Caco-2 (cell line): Measurements from ENCODE around the gene LOXL1. TPM values are rescaled to one million over a fixed set of nuclear protein-coding genes. Genes with fewer than 3 reads are reported as not detected.
A peak's percentile ranks its signal among the peaks of the same experiment; 100 is the strongest.

Source experiments
- BruUV-seq: library from RNA; stranded (reverse); fragments of 400-500 nt; replicated peaks from 2 replicates; lab custom pipeline; 2021; lab: Mats Ljungman, UMichigan
- CTCF ChIA-PET: fragments of 300-600 bp; sonication (Branson Sonifier 250); formaldehyde crosslinking; loops from one replicate; lab custom pipeline; 2022; ENCODE audit warnings: antibody characterized with exemption; lab: Charles Lee
- POLR2A ChIA-PET: fragments of 300-600 bp; sonication (Branson Sonifier 250); formaldehyde crosslinking; loops from one replicate; lab custom pipeline; 2022; ENCODE audit warnings: antibody characterized with exemption; lab: Charles Lee
- DNase-seq, 2 experiments: peaks; one replicate each; pipeline versions ENCODE4 v3.0.0 to v3.0.0-alpha.2; 2020 to 2022
- H3K27me3 ChIP-seq: replicated peaks from 2 replicates; pipeline ENCODE4 v1.6.0; 2011; ENCODE audit warnings: low read length; ENCODE audit not compliant: control insufficient read depth, insufficient read depth
- H3K36me3 ChIP-seq: 2 replicates; pipeline ENCODE4 v1.5.1; 2011; ENCODE audit warnings: low read length; ENCODE audit not compliant: control insufficient read depth, insufficient read depth
- H3K4me1 ChIP-seq: fragments of 250-450 bp; sonication (Bioruptor Pico); 2 replicates; pipeline ENCODE4 v1.5.1; 2020; ENCODE audit warnings: mild to moderate bottlenecking
- H3K4me3 ChIP-seq: 2 replicates; pipeline ENCODE4 v1.5.1; 2011; ENCODE audit warnings: low read depth, mild to moderate bottlenecking, control low read depth, low read length
- H3K9me3 ChIP-seq: fragments of 250-450 bp; sonication (Bioruptor Pico); 2 replicates; pipeline ENCODE4 v1.5.1; 2020; ENCODE audit warnings: mild to moderate bottlenecking, moderate library complexity
- H3K27ac Mint-ChIP-seq: one replicate; pipeline ENCODE4 v1.8.0; 2022; ENCODE audit warnings: mixed read lengths; ENCODE audit not compliant: unreplicated experiment
- H3K27me3 Mint-ChIP-seq: one replicate; pipeline ENCODE4 v1.8.0; 2022; ENCODE audit warnings: mixed read lengths; ENCODE audit not compliant: insufficient read depth, unreplicated experiment
- H3K36me3 Mint-ChIP-seq: one replicate; pipeline ENCODE4 v1.8.0; 2022; ENCODE audit warnings: mild to moderate bottlenecking, mixed read lengths; ENCODE audit not compliant: insufficient read depth, unreplicated experiment
- H3K4me1 Mint-ChIP-seq: one replicate; pipeline ENCODE4 v1.8.0; 2022; ENCODE audit warnings: low read depth, mixed read lengths; ENCODE audit not compliant: unreplicated experiment
- H3K4me3 Mint-ChIP-seq: one replicate; pipeline ENCODE4 v1.8.0; 2022; ENCODE audit warnings: mild to moderate bottlenecking, moderate library complexity, mixed read lengths; ENCODE audit not compliant: unreplicated experiment
- H3K9me3 Mint-ChIP-seq: one replicate; pipeline ENCODE4 v1.8.0; 2022; ENCODE audit warnings: mixed read lengths; ENCODE audit not compliant: unreplicated experiment
- CTCF ChIP-seq, 2 experiments: fragments of 200-600 bp in 1 of 2; IDR thresholded peaks; 1 replicate in 1 of 2; 2 replicates in 1 of 2; pipeline versions ENCODE4 v1.5.1 to v1.8.0; 2011 to 2022; ENCODE audit warnings: antibody characterized with exemption in 1 of 2, control low read depth in 1 of 2, inconsistent platforms in 1 of 2, low read depth in 1 of 2, low read length in 1 of 2, mild to moderate bottlenecking in 1 of 2, moderate library complexity in 1 of 2; ENCODE audit not compliant: insufficient read depth in 1 of 2, severe bottlenecking in 1 of 2, unreplicated experiment in 1 of 2
- intact Hi-C: fragments of 100-400 bp; cut with micrococcal nuclease; formaldehyde crosslinking; loops from one replicate; pipeline ENCODE4 v1.10.0; 2022; ENCODE audit not compliant: unreplicated experiment
- total RNA-seq: library from RNA; stranded (reverse); gene quantifications from 2 replicates; pipeline ENCODE4 v1.2.3, GENCODE V29; 2022

Gene LOXL1
- total RNA-seq, 1 experiment from 2014 or later, result 3.7 TPM

DNA sequence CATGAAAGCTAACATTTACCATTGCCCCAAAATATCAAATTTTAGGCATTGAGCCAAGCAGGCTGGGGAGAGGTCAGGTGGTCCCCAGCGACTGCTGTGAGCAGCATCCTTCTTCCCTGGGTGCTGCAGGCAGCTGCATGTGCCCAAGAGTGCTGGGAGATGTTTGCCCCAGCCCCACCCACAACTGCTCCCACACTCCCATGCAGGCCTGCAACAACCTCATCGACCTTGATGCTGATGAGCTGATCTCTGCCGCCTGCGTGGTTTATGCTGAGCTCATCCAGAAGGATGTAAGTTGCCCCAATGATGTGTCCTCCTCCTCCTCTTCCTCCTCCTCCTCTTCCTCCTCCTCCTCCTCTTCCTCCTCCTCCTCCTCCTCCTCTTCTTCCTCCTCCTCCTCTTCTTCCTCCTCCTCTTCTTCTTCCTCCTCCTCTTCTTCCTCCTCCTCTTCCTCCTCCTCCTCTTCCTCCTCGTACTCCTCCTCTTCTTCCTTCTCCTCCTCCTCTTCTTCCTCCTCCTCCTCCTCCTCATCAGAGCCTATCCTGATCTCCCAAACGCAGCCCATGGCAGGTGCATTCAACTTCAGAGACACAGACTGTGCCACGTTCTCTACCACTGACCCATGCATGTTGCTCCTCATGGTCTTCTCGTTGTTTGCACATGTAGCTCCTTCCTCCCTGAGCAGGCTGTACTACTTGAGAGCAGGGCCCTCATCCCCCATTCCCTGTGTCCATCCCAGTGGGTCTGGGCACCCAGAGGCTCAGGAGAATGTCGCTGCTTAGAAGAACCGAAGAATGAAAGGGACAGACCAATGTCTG, 37.8 kb upstream of the LOXL1 start:
- ChIA-PET POLR2A (no interaction called here), CTCF (no interaction called here)
- Mint-ChIP-seq H3K9me3 (peaks cover 14% of the 10 kb centered on the region), H3K27me3 (peaks cover 4% of the 10 kb centered on the region), H3K36me3 (no peaks in the 10 kb centered on the region), H3K4me3 (no peak overlapping the region), H3K4me1 (no peaks in the 10 kb centered on the region), H3K27ac (no peak overlapping the region)
- H3K27me3 ChIP-seq, result no peaks in the 10 kb centered on the region
- H3K9me3 ChIP-seq, result no peaks in the 10 kb centered on the region
- H3K4me1 ChIP-seq, result no peaks in the 10 kb centered on the region
- H3K4me3 ChIP-seq, result no peak overlapping the region
- intact Hi-C loops, result no loop called here
- no peak for TF ChIP-seq CTCF (IDR thresholded peaks at IDR 0.05; ENCODE audit: insufficient read depth in 1 of 2, low read depth in 1 of 2, low read length in 1 of 2, severe bottlenecking in 1 of 2, unreplicated experiment in 1 of 2)
- no TSS peak for BruUV-seq
- DNase-seq, result peak in 1 of 2 experiments; percentile 10
- no peaks in the 10 kb centered on the region for H3K36me3 ChIP-seq

GRCh38 chr15:73889053-73889761, 37.1 kb upstream of the LOXL1 start:
- Mint-ChIP-seq H3K36me3 (no peaks in the 10 kb centered on the region), H3K27ac (no peak overlapping the region), H3K4me1 (no peaks in the 10 kb centered on the region), H3K9me3 (peaks cover 14% of the 10 kb centered on the region), H3K4me3 (no peak overlapping the region), H3K27me3 (peaks cover 4% of the 10 kb centered on the region)
- intact Hi-C loops, result no loop called here
- no peak for TF ChIP-seq CTCF (IDR thresholded peaks at IDR 0.05; ENCODE audit: insufficient read depth in 1 of 2, low read depth in 1 of 2, low read length in 1 of 2, severe bottlenecking in 1 of 2, unreplicated experiment in 1 of 2)
- CTCF ChIA-PET, result no interaction called here
- DNase-seq, result peak in 1 of 2 experiments; percentile 6
- Histone ChIP-seq H3K4me1 (no peaks in the 10 kb centered on the region), H3K4me3 (no peak overlapping the region), H3K27me3 (no peaks in the 10 kb centered on the region), H3K9me3 (no peaks in the 10 kb centered on the region), H3K36me3 (no peaks in the 10 kb centered on the region)
- POLR2A ChIA-PET, result no interaction called here
- no TSS peak for BruUV-seq

- Mint-ChIP-seq H3K36me3 (no peaks in the 10 kb centered on the region), H3K27ac (no peak overlapping the region), H3K27me3 (peaks cover 4% of the 10 kb centered on the region), H3K9me3 (peaks cover 14% of the 10 kb centered on the region), H3K4me1 (no peaks in the 10 kb centered on the region), H3K4me3 (no peak overlapping the region)
- CTCF ChIA-PET, result interaction anchor here (1.0 kb wide), 1 partner anchor 16 kb away, joined by 3 read pairs; no protein-coding TSS in a partner anchor
- Histone ChIP-seq H3K36me3 (no peaks in the 10 kb centered on the region), H3K4me3 (no peak overlapping the region), H3K27me3 (no peaks in the 10 kb centered on the region), H3K4me1 (no peaks in the 10 kb centered on the region), H3K9me3 (no peaks in the 10 kb centered on the region)
- intact Hi-C loops, result no loop called here
- POLR2A ChIA-PET, result no interaction called here
- TF ChIP-seq CTCF (IDR thresholded peaks at IDR 0.05; ENCODE audit: insufficient read depth in 1 of 2, low read depth in 1 of 2, low read length in 1 of 2, severe bottlenecking in 1 of 2, unreplicated experiment in 1 of 2), result no peak
- DNase-seq, result no peak
- BruUV-seq, result no TSS peak
These were observed 36.5 kb upstream of the LOXL1 start for GRCh38 chr15:73889762-73890124.
